CD4-positive, alpha-beta T cell treated with Interleukin-21 for 1 hour (primary cell): ENCODE results near the gene ZCCHC24.

Source experiments
- DNase-seq: peaks from one replicate; pipeline ENCODE4 v3.0.0-alpha.2; 2020

ZCCHC24 gene

GRCh38 chr10:79380125-79380945 is 65.1 kb downstream of the ZCCHC24 start:
- no peak for DNase-seq

- no peak for DNase-seq
Measured at GRCh38 chr10:79379512-79380124, 65.8 kb downstream of the ZCCHC24 start.

- DNase-seq, result no peak
Measured at GRCh38 chr10:79378647-79379511, 66.5 kb downstream of the ZCCHC24 start.

GRCh38 chr10:79378383-79378646 is 67.1 kb downstream of the ZCCHC24 start:
- no peak for DNase-seq

GRCh38 chr10:79377557-79378382 is 67.7 kb downstream of the ZCCHC24 start:
- no peak for DNase-seq

GRCh38 chr10:79376751-79377556 is 68.5 kb downstream of the ZCCHC24 start:
- no peak for DNase-seq

GRCh38 chr10:79376078-79376628 is 69.3 kb downstream of the ZCCHC24 start:
- no peak for DNase-seq

GRCh38 chr10:79375321-79376077 is 69.9 kb downstream of the ZCCHC24 start:
- DNase-seq, result no peak

- peak; percentile 73 for DNase-seq
Measured at GRCh38 chr10:79374312-79375191, 70.9 kb downstream of the ZCCHC24 start.

- DNase-seq, result no peak
Measured at GRCh38 chr10:79372871-79373270, 72.6 kb downstream of the ZCCHC24 start.

- no peak for DNase-seq
Measured at GRCh38 chr10:79367426-79368189, 77.8 kb downstream of the ZCCHC24 start.

GRCh38 chr10:79361726-79362397 is 83.6 kb downstream of the ZCCHC24 start:
- DNase-seq, result peak; percentile 18

- no peak for DNase-seq
Measured at GRCh38 chr10:79360499-79361342, 84.7 kb downstream of the ZCCHC24 start.

- no peak for DNase-seq
Measured at GRCh38 chr10:79359816-79360498, 85.5 kb downstream of the ZCCHC24 start.

GRCh38 chr10:79358811-79359210 is 86.6 kb downstream of the ZCCHC24 start:
- no peak for DNase-seq

GRCh38 chr10:79357180-79357579 is 88.2 kb downstream of the ZCCHC24 start:
- no peak for DNase-seq

- no peak for DNase-seq
Measured at GRCh38 chr10:79356104-79356503, 89.3 kb downstream of the ZCCHC24 start.
